GM19452 (cell line): ENCODE results near the gene CRB3.

Source experiments
- ATAC-seq: cut with Tn5 transposase; IDR thresholded peaks from one replicate; pipeline ENCODE4 v1.9.1; 2021; ENCODE audit not compliant: unreplicated experiment

CRB3 gene

GRCh38 chr19:6431891-6432290 is 32.2 kb upstream of the CRB3 start:
- no peak for ATAC-seq

- ATAC-seq, result no peak
Measured at GRCh38 chr19:6433165-6433564, 30.9 kb upstream of the CRB3 start.

GRCh38 chr19:6433663-6434062 is 30.4 kb upstream of the CRB3 start, which contains the start of gene SLC25A41:
SLC25A41 (minus strand) TSS chr19:6433763; CDS start chr19:6433693, 70 bp downstream.
- no peak for ATAC-seq

GRCh38 chr19:6439743-6440142 is 24.3 kb upstream of the CRB3 start:
- ATAC-seq, result no peak

- no peak for ATAC-seq
Measured at GRCh38 chr19:6440905-6441304, 23.2 kb upstream of the CRB3 start.

GRCh38 chr19:6442087-6442688 is 21.9 kb upstream of the CRB3 start:
- ATAC-seq, result no peak

- ATAC-seq, result no peak
Measured at GRCh38 chr19:6443986-6444385, 20.1 kb upstream of the CRB3 start.

- no peak for ATAC-seq
Measured at GRCh38 chr19:6446452-6446851, 17.6 kb upstream of the CRB3 start.

- ATAC-seq, result no peak
Measured at GRCh38 chr19:6448045-6448444, 16.0 kb upstream of the CRB3 start.

- no peak for ATAC-seq
Measured at GRCh38 chr19:6450166-6450565, 13.9 kb upstream of the CRB3 start.

- no peak for ATAC-seq
Measured at GRCh38 chr19:6451583-6452222, 12.4 kb upstream of the CRB3 start.

GRCh38 chr19:6452223-6452614 is 11.9 kb upstream of the CRB3 start:
- ATAC-seq, result no peak

- no peak for ATAC-seq
Measured at GRCh38 chr19:6452899-6453298, 11.2 kb upstream of the CRB3 start.

GRCh38 chr19:6453951-6454565 is 10.0 kb upstream of the CRB3 start:
- ATAC-seq, result no peak

GRCh38 chr19:6455924-6456323 is 8.1 kb upstream of the CRB3 start:
- ATAC-seq, result no peak

- no peak for ATAC-seq
Measured at GRCh38 chr19:6457958-6458694, 5.9 kb upstream of the CRB3 start.

- no peak for ATAC-seq
Measured at GRCh38 chr19:6458695-6459261, 5.3 kb upstream of the CRB3 start.

GRCh38 chr19:6459262-6460098 is 4.6 kb upstream of the CRB3 start, which contains the start of gene SLC25A23:
SLC25A23 (minus strand) TSS chr19:6459792; CDS start chr19:6459628, 164 bp downstream.
- peak; percentile 34 for ATAC-seq

- ATAC-seq, result peak; percentile 76
Measured at GRCh38 chr19:6460099-6460884, 3.8 kb upstream of the CRB3 start.

GRCh38 chr19:6465006-6465405 is 935 bp downstream of the CRB3 start:
- no peak for ATAC-seq
